SK-N-SH treated with all-trans-retinoic acid at 6 μM for 48 hours (cell line): ENCODE results near the gene GRID2IP.

Experiments
- ATAC-seq: fragments of 200-7000 bp; cut with Tn5 transposase; 3 replicates; pipeline ENCODE4 v1.9.1; 2020; ENCODE audit warnings: mild to moderate bottlenecking, moderate library complexity
- ARNTL ChIP-seq: fragments of 450-650 bp; formaldehyde crosslinking; IDR thresholded peaks from 2 replicates; pipeline ENCODE4 v1.5.0; 2020; ENCODE audit warnings: low read depth, mild to moderate bottlenecking, moderate library complexity, borderline replicate concordance
- BACH2 ChIP-seq: fragments of 250-450 bp; sonication (Bioruptor Pico); IDR thresholded peaks from 2 replicates; pipeline ENCODE4 v1.9.0; 2021; ENCODE audit warnings: mild to moderate bottlenecking, borderline replicate concordance
- CSDC2 ChIP-seq: fragments of 250-450 bp; sonication (Bioruptor Pico); IDR thresholded peaks from 2 replicates; pipeline ENCODE4 v1.5.0; 2020; ENCODE audit warnings: mild to moderate bottlenecking, moderate library complexity
- ESRRG ChIP-seq: fragments of 250-450 bp; sonication (Bioruptor Pico); IDR thresholded peaks from 2 replicates; pipeline ENCODE4 v1.6.1; 2021; ENCODE audit warnings: mild to moderate bottlenecking
- GLIS3 ChIP-seq: fragments of 250-450 bp; sonication (Bioruptor Pico); IDR thresholded peaks from 2 replicates; pipeline ENCODE4 v1.5.0; 2020; ENCODE audit warnings: mild to moderate bottlenecking, moderate library complexity
- ISL1 ChIP-seq: fragments of 250-450 bp; sonication (Bioruptor Pico); IDR thresholded peaks from 2 replicates; pipeline ENCODE4 v2.1.2; 2022; ENCODE audit warnings: mild to moderate bottlenecking, moderate library complexity
- OSR1 ChIP-seq: fragments of 250-450 bp; sonication (Bioruptor Pico); IDR thresholded peaks from 2 replicates; pipeline ENCODE4 v1.8.0; 2022; ENCODE audit warnings: moderate library complexity, mild to moderate bottlenecking, inconsistent platforms
- PPARA ChIP-seq: fragments of 250-450 bp; sonication (Bioruptor Pico); IDR thresholded peaks from 2 replicates; pipeline ENCODE4 v1.5.0; 2020; ENCODE audit warnings: mild to moderate bottlenecking, borderline replicate concordance
- RARB ChIP-seq: fragments of 250-450 bp; sonication (Bioruptor Pico); IDR thresholded peaks from 2 replicates; pipeline ENCODE4 v1.8.0; 2021; ENCODE audit warnings: mild to moderate bottlenecking, moderate library complexity
- SNAI2 ChIP-seq: fragments of 250-450 bp; sonication (Bioruptor Pico); IDR thresholded peaks from 2 replicates; pipeline ENCODE4 v1.5.0; 2020; ENCODE audit warnings: mild to moderate bottlenecking, moderate library complexity
- TCF4 ChIP-seq: fragments of 250-450 bp; sonication (Bioruptor Pico); IDR thresholded peaks from 2 replicates; pipeline ENCODE4 v1.8.0; 2021; ENCODE audit warnings: mild to moderate bottlenecking, moderate library complexity, borderline replicate concordance
- TOX ChIP-seq: fragments of 250-450 bp; sonication (Bioruptor Pico); IDR thresholded peaks from 2 replicates; pipeline ENCODE4 v1.8.0; 2021; ENCODE audit warnings: mild to moderate bottlenecking, moderate library complexity, borderline replicate concordance
- ZC3H10 ChIP-seq: fragments of 250-450 bp; sonication (Bioruptor Pico); IDR thresholded peaks from 2 replicates; pipeline ENCODE4 v1.5.1; 2021; ENCODE audit warnings: mild to moderate bottlenecking, moderate library complexity
- ZFP3 ChIP-seq: fragments of 250-450 bp; sonication (Bioruptor Pico); IDR thresholded peaks from 2 replicates; pipeline ENCODE4 v1.5.0; 2020; ENCODE audit warnings: mild to moderate bottlenecking, moderate library complexity
- ZNF565 ChIP-seq: fragments of 450-650 bp; formaldehyde crosslinking; conservative IDR thresholded peaks from 2 replicates; pipeline ENCODE4 v1.5.0; 2020; ENCODE audit warnings: low read depth, mild to moderate bottlenecking, moderate library complexity
- ZNF70 ChIP-seq: fragments of 450-650 bp; formaldehyde crosslinking; IDR thresholded peaks from 2 replicates; pipeline ENCODE4 v1.5.0; 2020; ENCODE audit warnings: mild to moderate bottlenecking, moderate library complexity
- ZNF8 ChIP-seq: fragments of 450-650 bp; formaldehyde crosslinking; IDR thresholded peaks from 2 replicates; pipeline ENCODE4 v1.5.0; 2020; ENCODE audit warnings: mild to moderate bottlenecking, moderate library complexity
- TF ChIP-seq, protein P1 (sequence below): fragments of 250-450 bp; sonication (Bioruptor Pico); IDR thresholded peaks from 2 replicates; pipeline ENCODE4 v1.5.0; 2020; ENCODE audit warnings: mild to moderate bottlenecking, moderate library complexity
- TF ChIP-seq, protein P2 (sequence below): fragments of 250-450 bp; sonication (Bioruptor Pico); IDR thresholded peaks from 2 replicates; pipeline ENCODE4 v1.5.1; 2020; ENCODE audit warnings: low read depth, mild to moderate bottlenecking, moderate library complexity
- TF ChIP-seq, protein P3 (sequence below): fragments of 250-450 bp; sonication (Bioruptor Pico); IDR thresholded peaks from 2 replicates; pipeline ENCODE4 v1.8.0; 2021; ENCODE audit warnings: low read depth, mild to moderate bottlenecking, moderate library complexity, borderline replicate concordance
- TF ChIP-seq, protein P4 (sequence below): fragments of 250-450 bp; sonication (Bioruptor Pico); IDR thresholded peaks from 2 replicates; pipeline ENCODE4 v1.8.0; 2020; ENCODE audit warnings: mild to moderate bottlenecking, moderate library complexity, borderline replicate concordance

GRID2IP gene

DNA sequence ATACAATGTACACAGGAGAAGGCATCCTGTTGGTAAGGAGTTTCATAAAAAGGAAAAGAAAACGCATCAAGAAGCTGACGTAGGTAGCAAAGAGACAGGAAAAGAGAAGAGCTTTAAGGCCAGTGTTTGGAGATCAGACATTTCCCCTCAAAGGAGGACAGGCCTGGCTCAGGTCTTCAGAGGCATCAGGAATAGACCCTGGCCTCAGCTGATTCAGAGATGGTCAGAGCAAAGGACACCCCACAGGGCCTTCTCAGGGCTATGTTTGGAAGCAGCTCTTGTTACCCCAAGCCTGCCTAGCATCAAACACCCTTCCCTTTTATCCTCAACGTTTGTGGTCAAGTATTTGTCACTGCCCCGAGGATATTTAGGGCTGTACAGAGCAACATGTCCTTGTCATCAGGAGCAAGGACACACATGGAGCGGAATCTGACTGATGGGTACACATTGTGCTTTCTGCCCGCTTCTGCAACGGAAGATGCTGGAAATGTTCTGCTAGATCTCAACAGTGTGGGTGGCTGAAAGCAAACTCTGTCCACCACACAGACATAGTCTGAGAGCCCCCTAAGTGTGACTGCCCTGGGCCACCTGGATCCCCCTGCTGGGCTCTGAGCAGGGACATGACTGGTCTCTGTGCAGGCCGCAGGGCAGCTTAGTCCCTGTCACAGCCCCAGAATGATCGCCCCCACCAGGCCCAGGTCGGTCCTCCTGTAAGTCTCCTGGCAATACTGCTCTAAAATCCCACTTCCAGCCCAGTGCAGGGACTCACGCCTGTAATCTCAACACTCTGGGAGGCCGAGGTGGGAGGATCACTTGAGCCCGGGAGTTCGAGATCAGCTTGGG is 25.0 kb upstream of the GRID2IP start:
- ATAC-seq: no peak
- TF ChIP-seq ZNF8 (CRISPR knock-in tag): no peak
- TF ChIP-seq, protein P1, sequence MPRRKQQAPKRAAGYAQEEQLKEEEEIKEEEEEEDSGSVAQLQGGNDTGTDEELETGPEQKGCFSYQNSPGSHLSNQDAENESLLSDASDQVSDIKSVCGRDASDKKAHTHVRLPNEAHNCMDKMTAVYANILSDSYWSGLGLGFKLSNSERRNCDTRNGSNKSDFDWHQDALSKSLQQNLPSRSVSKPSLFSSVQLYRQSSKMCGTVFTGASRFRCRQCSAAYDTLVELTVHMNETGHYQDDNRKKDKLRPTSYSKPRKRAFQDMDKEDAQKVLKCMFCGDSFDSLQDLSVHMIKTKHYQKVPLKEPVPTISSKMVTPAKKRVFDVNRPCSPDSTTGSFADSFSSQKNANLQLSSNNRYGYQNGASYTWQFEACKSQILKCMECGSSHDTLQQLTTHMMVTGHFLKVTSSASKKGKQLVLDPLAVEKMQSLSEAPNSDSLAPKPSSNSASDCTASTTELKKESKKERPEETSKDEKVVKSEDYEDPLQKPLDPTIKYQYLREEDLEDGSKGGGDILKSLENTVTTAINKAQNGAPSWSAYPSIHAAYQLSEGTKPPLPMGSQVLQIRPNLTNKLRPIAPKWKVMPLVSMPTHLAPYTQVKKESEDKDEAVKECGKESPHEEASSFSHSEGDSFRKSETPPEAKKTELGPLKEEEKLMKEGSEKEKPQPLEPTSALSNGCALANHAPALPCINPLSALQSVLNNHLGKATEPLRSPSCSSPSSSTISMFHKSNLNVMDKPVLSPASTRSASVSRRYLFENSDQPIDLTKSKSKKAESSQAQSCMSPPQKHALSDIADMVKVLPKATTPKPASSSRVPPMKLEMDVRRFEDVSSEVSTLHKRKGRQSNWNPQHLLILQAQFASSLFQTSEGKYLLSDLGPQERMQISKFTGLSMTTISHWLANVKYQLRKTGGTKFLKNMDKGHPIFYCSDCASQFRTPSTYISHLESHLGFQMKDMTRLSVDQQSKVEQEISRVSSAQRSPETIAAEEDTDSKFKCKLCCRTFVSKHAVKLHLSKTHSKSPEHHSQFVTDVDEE (CRISPR knock-in tag): no peak
- TF ChIP-seq ISL1 (CRISPR knock-in tag): no peak
- no peak for TF ChIP-seq ZNF70 (CRISPR knock-in tag)
- no peak for TF ChIP-seq ZC3H10
- no peak for TF ChIP-seq TCF4
- TF ChIP-seq OSR1: no peak
- TF ChIP-seq, protein P2, sequence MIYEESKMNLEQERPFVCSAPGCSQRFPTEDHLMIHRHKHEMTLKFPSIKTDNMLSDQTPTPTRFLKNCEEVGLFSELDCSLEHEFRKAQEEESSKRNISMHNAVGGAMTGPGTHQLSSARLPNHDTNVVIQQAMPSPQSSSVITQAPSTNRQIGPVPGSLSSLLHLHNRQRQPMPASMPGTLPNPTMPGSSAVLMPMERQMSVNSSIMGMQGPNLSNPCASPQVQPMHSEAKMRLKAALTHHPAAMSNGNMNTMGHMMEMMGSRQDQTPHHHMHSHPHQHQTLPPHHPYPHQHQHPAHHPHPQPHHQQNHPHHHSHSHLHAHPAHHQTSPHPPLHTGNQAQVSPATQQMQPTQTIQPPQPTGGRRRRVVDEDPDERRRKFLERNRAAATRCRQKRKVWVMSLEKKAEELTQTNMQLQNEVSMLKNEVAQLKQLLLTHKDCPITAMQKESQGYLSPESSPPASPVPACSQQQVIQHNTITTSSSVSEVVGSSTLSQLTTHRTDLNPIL (CRISPR knock-in tag): no peak
- no peak for TF ChIP-seq SNAI2 (CRISPR knock-in tag)
- TF ChIP-seq PPARA (CRISPR knock-in tag): no peak
- TF ChIP-seq ARNTL (CRISPR knock-in tag): no peak
- no peak for TF ChIP-seq CSDC2 (CRISPR knock-in tag)
- no peak for TF ChIP-seq BACH2 (CRISPR knock-in tag)
- TF ChIP-seq, protein P3, sequence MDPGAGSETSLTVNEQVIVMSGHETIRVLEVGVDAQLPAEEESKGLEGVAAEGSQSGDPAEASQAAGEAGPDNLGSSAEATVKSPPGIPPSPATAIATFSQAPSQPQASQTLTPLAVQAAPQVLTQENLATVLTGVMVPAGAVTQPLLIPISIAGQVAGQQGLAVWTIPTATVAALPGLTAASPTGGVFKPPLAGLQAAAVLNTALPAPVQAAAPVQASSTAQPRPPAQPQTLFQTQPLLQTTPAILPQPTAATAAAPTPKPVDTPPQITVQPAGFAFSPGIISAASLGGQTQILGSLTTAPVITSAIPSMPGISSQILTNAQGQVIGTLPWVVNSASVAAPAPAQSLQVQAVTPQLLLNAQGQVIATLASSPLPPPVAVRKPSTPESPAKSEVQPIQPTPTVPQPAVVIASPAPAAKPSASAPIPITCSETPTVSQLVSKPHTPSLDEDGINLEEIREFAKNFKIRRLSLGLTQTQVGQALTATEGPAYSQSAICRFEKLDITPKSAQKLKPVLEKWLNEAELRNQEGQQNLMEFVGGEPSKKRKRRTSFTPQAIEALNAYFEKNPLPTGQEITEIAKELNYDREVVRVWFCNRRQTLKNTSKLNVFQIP (CRISPR knock-in tag): no peak
- TF ChIP-seq GLIS3: no peak
- no peak for TF ChIP-seq ESRRG (CRISPR knock-in tag)
- no peak for TF ChIP-seq ZFP3 (CRISPR knock-in tag)
- TF ChIP-seq RARB (CRISPR knock-in tag): no peak
- no peak for TF ChIP-seq ZNF565 (CRISPR knock-in tag)

DNA sequence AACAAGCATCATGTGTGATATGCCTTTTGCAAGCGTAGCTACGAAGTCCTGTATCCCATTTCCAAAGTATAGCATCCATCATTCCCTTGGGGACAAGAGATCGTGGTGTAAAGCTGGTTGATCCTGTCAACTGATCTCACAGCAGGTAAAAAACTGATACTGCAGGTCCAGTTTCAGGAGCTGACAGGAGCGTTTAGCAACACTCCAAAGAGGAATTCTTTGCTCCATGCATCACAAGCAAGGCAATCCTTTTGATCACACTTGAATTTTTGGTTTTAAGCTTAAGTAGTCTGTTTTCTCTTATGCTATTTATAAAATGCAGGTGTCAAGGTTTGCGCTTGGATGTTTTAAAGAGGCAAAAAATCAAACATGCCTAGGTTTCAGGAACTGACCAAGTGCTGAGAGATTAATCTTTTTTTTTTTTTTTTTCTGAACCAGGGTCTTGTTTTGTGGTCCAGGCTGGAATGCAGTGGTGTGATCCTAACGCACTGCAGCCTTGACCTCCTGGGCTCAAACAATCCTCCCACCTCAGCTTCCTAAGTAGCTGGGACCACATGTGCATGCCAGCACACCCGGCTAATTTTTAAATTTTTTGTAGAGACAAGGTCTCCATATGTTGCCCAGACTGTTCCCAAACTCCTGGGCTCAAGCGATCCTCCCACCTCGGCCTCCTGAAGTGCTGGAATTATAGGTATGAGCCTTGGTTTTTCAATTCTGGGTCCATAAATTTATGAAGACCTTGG is 24.2 kb upstream of the GRID2IP start:
- no peak for ATAC-seq

DNA sequence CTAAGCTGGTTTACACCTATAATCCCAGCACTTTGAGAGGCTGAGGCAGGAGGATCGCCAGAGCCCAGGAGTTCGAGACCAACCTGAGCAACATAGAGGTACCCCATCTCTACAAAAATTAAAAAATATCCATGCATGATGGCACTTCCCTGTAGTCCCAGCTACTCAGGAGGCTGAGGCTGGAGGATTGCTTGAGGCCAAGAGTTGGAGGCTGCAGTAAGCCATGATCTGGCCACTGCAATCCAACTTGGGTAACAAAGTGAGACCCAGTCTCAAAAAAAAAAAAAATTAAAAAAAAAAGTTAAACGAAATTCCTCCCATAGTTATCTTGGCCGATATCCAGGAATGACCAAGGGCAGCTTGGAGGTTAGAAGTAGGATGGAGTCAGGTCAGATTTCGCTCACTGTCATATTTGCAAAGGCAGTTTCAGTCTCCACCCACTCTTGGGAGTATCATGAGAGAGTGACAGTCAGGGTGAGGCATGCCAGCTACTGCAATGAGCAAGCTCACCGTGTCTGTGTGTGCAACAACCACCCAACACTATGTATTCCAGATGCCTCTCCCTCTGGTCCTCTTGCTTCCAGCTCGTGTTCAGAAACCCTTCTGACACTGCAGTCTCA is 20.0 kb upstream of the GRID2IP start:
- TF ChIP-seq RARB (CRISPR knock-in tag) (no peak), ESRRG (CRISPR knock-in tag) (no peak), CSDC2 (CRISPR knock-in tag) (no peak), TOX (CRISPR knock-in tag) (no peak), PPARA (CRISPR knock-in tag) (no peak), ZNF565 (CRISPR knock-in tag) (no peak), ARNTL (CRISPR knock-in tag) (no peak), ZNF70 (CRISPR knock-in tag) (no peak), ZNF8 (CRISPR knock-in tag) (no peak), TCF4 (no peak)
- TF ChIP-seq, protein P3 (CRISPR knock-in tag): no peak
- TF ChIP-seq, protein P4, sequence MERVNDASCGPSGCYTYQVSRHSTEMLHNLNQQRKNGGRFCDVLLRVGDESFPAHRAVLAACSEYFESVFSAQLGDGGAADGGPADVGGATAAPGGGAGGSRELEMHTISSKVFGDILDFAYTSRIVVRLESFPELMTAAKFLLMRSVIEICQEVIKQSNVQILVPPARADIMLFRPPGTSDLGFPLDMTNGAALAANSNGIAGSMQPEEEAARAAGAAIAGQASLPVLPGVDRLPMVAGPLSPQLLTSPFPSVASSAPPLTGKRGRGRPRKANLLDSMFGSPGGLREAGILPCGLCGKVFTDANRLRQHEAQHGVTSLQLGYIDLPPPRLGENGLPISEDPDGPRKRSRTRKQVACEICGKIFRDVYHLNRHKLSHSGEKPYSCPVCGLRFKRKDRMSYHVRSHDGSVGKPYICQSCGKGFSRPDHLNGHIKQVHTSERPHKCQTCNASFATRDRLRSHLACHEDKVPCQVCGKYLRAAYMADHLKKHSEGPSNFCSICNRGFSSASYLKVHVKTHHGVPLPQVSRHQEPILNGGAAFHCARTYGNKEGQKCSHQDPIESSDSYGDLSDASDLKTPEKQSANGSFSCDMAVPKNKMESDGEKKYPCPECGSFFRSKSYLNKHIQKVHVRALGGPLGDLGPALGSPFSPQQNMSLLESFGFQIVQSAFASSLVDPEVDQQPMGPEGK (CRISPR knock-in tag): no peak
- TF ChIP-seq, protein P1 (CRISPR knock-in tag): no peak
- peak; percentile 49 for ATAC-seq

More for the DNA sequence above, 24.2 kb upstream of the GRID2IP start:
- TF ChIP-seq ZNF8 (CRISPR knock-in tag) (no peak), ISL1 (CRISPR knock-in tag) (no peak), ZNF565 (CRISPR knock-in tag) (no peak), PPARA (CRISPR knock-in tag) (no peak), TOX (CRISPR knock-in tag) (no peak)
